ENCODE measurements around the gene KIAA1958. TPM values are rescaled to one million over a fixed set of nuclear protein-coding genes. Genes with fewer than 3 reads are reported as not detected.
A peak's percentile ranks its signal among the peaks of the same experiment; 100 is the strongest.

The KIAA1958 gene
- total RNA-seq, 1 experiment from 2014 or later, result 5.8 TPM

DNA sequence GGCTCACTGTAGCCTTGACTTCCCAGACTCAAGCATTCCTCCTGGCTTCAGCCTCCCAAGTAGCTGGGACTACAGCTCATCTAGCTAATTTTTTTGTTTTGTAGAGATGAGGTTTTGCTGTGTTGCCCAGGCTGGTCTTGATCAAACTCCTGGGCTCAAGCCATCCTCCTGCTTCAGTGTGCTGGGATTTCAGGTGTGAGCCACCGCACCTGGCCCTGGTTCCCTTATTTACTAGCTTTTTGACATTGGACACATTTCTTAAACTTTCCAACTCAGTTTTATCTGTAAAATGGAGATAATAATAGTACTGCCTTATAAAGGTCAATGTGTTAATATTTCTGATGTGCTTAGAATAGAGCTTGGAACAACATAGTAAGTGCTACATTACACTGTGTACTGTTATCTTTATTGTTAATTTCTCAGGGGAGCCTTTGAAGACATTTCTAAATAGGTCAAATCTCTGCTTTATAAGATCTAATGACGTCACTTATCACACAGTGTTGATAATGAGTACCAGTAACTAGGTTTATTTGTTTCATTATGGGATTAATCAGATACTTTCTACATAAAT lies 66.7 kb downstream of the KIAA1958 start:
- H3K27ac Mint-ChIP-seq (ENCODE audit: low read depth, unreplicated experiment), result no peak overlapping the region
- no TSS peak for BruUV-seq (replicated peaks)
- POLR2A ChIA-PET, result interaction anchor here (1.5 kb wide), 1 partner anchor 17 kb away, joined by 3 read pairs; no protein-coding TSS in a partner anchor

DNA sequence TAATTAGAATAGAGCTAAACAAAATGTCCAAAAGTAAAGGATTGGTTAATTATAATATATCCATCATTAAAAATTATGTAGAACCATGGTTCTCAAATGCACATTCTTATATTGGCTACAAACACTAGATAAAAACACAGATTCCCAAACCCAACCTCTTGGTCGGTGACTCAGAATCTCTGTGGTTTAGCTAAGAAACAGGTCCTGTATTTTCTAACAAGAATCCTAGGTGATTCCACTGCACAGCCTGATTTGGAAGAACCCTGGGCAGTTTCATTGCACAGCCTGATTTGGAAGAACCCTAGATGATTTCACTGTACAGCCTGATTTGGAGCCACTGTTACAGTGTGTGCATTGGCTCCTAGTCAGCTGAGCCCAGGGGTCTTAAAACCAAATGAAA lies 67.9 kb downstream of the KIAA1958 start:
- H3K27ac Mint-ChIP-seq (ENCODE audit: low read depth, unreplicated experiment), result no peak overlapping the region
- DNase-seq (ENCODE audit: unreplicated experiment), result no peak
- H3K36me3 Mint-ChIP-seq (ENCODE audit: insufficient read depth, unreplicated experiment), result no peaks in the 10 kb centered on the region
- TF ChIP-seq, protein P1, sequence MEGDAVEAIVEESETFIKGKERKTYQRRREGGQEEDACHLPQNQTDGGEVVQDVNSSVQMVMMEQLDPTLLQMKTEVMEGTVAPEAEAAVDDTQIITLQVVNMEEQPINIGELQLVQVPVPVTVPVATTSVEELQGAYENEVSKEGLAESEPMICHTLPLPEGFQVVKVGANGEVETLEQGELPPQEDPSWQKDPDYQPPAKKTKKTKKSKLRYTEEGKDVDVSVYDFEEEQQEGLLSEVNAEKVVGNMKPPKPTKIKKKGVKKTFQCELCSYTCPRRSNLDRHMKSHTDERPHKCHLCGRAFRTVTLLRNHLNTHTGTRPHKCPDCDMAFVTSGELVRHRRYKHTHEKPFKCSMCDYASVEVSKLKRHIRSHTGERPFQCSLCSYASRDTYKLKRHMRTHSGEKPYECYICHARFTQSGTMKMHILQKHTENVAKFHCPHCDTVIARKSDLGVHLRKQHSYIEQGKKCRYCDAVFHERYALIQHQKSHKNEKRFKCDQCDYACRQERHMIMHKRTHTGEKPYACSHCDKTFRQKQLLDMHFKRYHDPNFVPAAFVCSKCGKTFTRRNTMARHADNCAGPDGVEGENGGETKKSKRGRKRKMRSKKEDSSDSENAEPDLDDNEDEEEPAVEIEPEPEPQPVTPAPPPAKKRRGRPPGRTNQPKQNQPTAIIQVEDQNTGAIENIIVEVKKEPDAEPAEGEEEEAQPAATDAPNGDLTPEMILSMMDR (IDR thresholded peaks at IDR 0.05; ENCODE audit: unreplicated experiment), result no peak
- H3K4me3 Mint-ChIP-seq (ENCODE audit: unreplicated experiment), result no peak overlapping the region
- ChIA-PET POLR2A (interaction anchor here (1.1 to 2.5 kb wide), 3 partner anchors 10 to 68 kb away, joined by 3 to 11 read pairs (median 7); partner anchors contain the start of gene KIAA1958), CTCF (interaction anchor here (0.6 kb wide), 1 partner anchor 193 kb away, joined by 3 read pairs; no protein-coding TSS in a partner anchor)
- H3K9me3 Mint-ChIP-seq (ENCODE audit: unreplicated experiment), result no peaks in the 10 kb centered on the region
- intact Hi-C loops (cut with micrococcal nuclease), result no loop called here
- peaks cover 29% of the 10 kb centered on the region for H3K4me1 Mint-ChIP-seq (ENCODE audit: insufficient read depth, unreplicated experiment)
- BruUV-seq (replicated peaks), result no TSS peak
- H3K27me3 Mint-ChIP-seq (ENCODE audit: insufficient read depth, unreplicated experiment), result no peaks in the 10 kb centered on the region

More for the DNA sequence above, 66.7 kb downstream of the KIAA1958 start:
- Mint-ChIP-seq H3K4me3 (ENCODE audit: unreplicated experiment) (no peak overlapping the region), H3K36me3 (ENCODE audit: insufficient read depth, unreplicated experiment) (no peaks in the 10 kb centered on the region), H3K4me1 (ENCODE audit: insufficient read depth, unreplicated experiment) (peaks cover 23% of the 10 kb centered on the region), H3K27me3 (ENCODE audit: insufficient read depth, unreplicated experiment) (no peaks in the 10 kb centered on the region), H3K9me3 (ENCODE audit: unreplicated experiment) (no peaks in the 10 kb centered on the region)
- CTCF ChIA-PET, result no interaction called here
- TF ChIP-seq, protein P1 (IDR thresholded peaks at IDR 0.05; ENCODE audit: unreplicated experiment), result no peak
- intact Hi-C loops (cut with micrococcal nuclease), result no loop called here
- DNase-seq (ENCODE audit: unreplicated experiment), result no peak

GRCh38 chr9:112555101-112555643 lies 68.5 kb downstream of the KIAA1958 start:
- H3K9me3 Mint-ChIP-seq (ENCODE audit: unreplicated experiment), result no peaks in the 10 kb centered on the region
- no peak for DNase-seq (ENCODE audit: unreplicated experiment)
- BruUV-seq (replicated peaks), result no TSS peak
- peak overlapping the region; percentile 49 for H3K27ac Mint-ChIP-seq (ENCODE audit: low read depth, unreplicated experiment)
- intact Hi-C loops (cut with micrococcal nuclease), result no loop called here
- ChIA-PET CTCF (interaction anchor here (0.5 to 0.6 kb wide), 2 partner anchors 11 to 193 kb away, joined by 3 read pairs; no protein-coding TSS in a partner anchor), POLR2A (interaction anchor here (0.6 to 2.5 kb wide), 7 partner anchors 10 to 175 kb away, joined by 3 to 11 read pairs (median 7); partner anchors contain the start of genes HSDL2 and KIAA1958)
- H3K27me3 Mint-ChIP-seq (ENCODE audit: insufficient read depth, unreplicated experiment), result no peaks in the 10 kb centered on the region
- peaks cover 29% of the 10 kb centered on the region for H3K4me1 Mint-ChIP-seq (ENCODE audit: insufficient read depth, unreplicated experiment)
- H3K36me3 Mint-ChIP-seq (ENCODE audit: insufficient read depth, unreplicated experiment), result no peaks in the 10 kb centered on the region
- TF ChIP-seq, protein P1 (IDR thresholded peaks at IDR 0.05; ENCODE audit: unreplicated experiment), result no peak
- H3K4me3 Mint-ChIP-seq (ENCODE audit: unreplicated experiment), result no peak overlapping the region

DNA sequence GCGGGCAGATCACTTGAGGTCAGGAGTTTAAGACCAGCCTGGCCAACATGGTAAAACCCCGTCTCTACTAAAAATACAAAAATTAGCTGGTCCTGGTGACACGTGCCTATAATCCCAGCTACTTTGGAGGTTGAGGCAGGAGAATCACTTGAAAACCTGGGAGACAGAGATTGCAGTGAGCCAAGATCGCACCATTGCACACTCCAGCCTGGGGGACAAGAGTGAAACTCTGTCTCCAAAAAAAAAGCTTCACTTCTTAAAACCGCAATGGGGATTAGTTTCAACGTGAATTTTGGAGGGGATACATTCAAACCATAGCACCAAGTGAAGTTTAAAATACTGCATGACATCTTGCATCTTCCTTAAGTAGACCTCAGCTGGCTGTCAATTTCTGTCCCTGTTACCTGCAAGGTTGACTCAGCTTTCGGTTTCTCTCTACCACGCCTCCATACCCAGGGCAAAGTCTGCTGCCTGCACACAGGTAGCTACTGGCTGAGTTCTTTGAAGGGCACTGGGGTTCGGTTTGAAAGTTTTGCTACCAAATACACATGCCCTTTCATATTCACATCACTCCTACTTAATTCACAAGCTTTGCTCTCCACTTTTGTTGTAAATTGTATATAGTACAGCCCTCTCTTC lies 69.3 kb downstream of the KIAA1958 start:
- H3K9me3 Mint-ChIP-seq (ENCODE audit: unreplicated experiment), result no peaks in the 10 kb centered on the region
- intact Hi-C loops (cut with micrococcal nuclease), result no loop called here

More for the DNA sequence above, 69.3 kb downstream of the KIAA1958 start:
- H3K4me3 Mint-ChIP-seq (ENCODE audit: unreplicated experiment), result no peak overlapping the region
- BruUV-seq (replicated peaks), result no TSS peak
- DNase-seq (ENCODE audit: unreplicated experiment), result peak; percentile 36
- H3K27me3 Mint-ChIP-seq (ENCODE audit: insufficient read depth, unreplicated experiment), result no peaks in the 10 kb centered on the region
- ChIA-PET CTCF (interaction anchor here (0.5 kb wide), 1 partner anchor 202 kb away, joined by 3 read pairs; no protein-coding TSS in a partner anchor), POLR2A (interaction anchor here (0.5 to 2.5 kb wide), 10 partner anchors 11 to 980 kb away, joined by 3 to 11 read pairs (median 6); partner anchors contain the start of genes HSDL2 and KIAA1958)
- peak overlapping the region; percentile 49 for H3K27ac Mint-ChIP-seq (ENCODE audit: low read depth, unreplicated experiment)
- peaks cover 29% of the 10 kb centered on the region for H3K4me1 Mint-ChIP-seq (ENCODE audit: insufficient read depth, unreplicated experiment)
- TF ChIP-seq, protein P1 (IDR thresholded peaks at IDR 0.05; ENCODE audit: unreplicated experiment), result no peak
- H3K36me3 Mint-ChIP-seq (ENCODE audit: insufficient read depth, unreplicated experiment), result no peaks in the 10 kb centered on the region

Data from MCF 10A (cell line).